ENCODE results near the gene ZEB2. TPM values are rescaled to one million over a fixed set of nuclear protein-coding genes. Genes with fewer than 3 reads are reported as not detected.

The ZEB2 gene
- total RNA-seq, 6 donors from 2014 or later = 104 to 237 (median 148) TPM

DNA sequence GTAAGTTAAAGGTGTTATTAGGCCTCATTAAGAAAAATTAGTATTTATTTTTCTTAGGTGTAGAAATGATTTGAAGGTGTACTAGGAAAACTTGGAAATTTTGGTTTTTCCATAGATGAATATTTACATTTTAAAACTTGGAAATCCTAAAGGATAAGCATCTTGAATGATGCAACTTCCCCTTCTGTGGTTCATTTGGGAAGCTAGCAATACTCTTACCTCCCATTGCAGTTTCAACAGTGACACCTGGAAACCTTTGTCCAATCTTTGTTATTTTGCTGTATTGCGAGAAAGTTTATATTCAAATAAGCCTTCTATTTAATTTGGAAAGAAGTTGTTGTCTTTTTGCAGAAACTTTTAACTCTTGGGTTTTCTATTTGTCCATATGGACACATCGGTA, 68.5 kb downstream of the ZEB2 start:
- TF ChIP-seq EP300 (IDR thresholded peaks at IDR 0.05) (no peak), POLR2AphosphoS5 (IDR thresholded peaks at IDR 0.05) (no peak), POLR2A (IDR thresholded peaks at IDR 0.05) (no peak)
- TF ChIP-seq, protein P1, sequence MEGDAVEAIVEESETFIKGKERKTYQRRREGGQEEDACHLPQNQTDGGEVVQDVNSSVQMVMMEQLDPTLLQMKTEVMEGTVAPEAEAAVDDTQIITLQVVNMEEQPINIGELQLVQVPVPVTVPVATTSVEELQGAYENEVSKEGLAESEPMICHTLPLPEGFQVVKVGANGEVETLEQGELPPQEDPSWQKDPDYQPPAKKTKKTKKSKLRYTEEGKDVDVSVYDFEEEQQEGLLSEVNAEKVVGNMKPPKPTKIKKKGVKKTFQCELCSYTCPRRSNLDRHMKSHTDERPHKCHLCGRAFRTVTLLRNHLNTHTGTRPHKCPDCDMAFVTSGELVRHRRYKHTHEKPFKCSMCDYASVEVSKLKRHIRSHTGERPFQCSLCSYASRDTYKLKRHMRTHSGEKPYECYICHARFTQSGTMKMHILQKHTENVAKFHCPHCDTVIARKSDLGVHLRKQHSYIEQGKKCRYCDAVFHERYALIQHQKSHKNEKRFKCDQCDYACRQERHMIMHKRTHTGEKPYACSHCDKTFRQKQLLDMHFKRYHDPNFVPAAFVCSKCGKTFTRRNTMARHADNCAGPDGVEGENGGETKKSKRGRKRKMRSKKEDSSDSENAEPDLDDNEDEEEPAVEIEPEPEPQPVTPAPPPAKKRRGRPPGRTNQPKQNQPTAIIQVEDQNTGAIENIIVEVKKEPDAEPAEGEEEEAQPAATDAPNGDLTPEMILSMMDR (IDR thresholded peaks at IDR 0.05) = no peak
- DNase-seq (no peak), ATAC-seq (ENCODE audit: low FRiP score in 2 of 2) (no peak)
- Histone ChIP-seq H3K27ac (peak overlapping the region in 3 of 4 donors; percentile 61 to 85 (median 64)), H3K4me1 (peaks cover 25 to 60% (median 45%) of the 10 kb centered on the region in 4 donors), H3K27me3 (no peaks in the 10 kb centered on the region), H3K4me3 (no peak overlapping the region), H3K9me3 (no peaks in the 10 kb centered on the region), H3K36me3 (no peaks in the 10 kb centered on the region)
- 93 to 95% methylated on average over 2 of the region's 2 CpGs for WGBS, 2 donors

DNA sequence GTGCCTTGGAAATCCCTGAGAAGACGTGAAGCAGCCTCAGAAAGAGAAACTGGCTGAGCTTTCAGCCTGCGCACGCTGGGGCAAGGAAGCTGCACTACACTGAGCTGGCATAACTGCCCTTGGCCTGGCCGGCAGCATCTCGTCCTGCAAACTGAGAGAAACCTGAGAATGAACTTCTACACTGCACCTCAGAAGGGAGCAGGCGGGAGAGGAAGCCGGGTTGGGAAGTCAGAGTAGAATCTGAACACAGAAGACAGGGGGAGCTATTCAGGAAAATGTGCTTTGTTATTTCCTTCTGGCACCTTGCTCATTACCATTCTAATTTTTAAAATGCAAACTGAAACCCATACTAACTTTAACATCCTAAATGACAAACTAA, 70.9 kb downstream of the ZEB2 start:
- TF ChIP-seq, protein P1 (IDR thresholded peaks at IDR 0.05) = peak in 4 of 6 experiments; percentile 11 to 32 (median 24)
- TF ChIP-seq POLR2A (IDR thresholded peaks at IDR 0.05) = no peak
- Histone ChIP-seq H3K27ac (peak overlapping the region; percentile 36 to 73 (median 50)), H3K4me3 (peak overlapping the region in 2 of 4 donors; percentile 1 to 3), H3K4me1 (peaks cover 14 to 47% (median 28%) of the 10 kb centered on the region in 4 donors), H3K27me3 (no peaks in the 10 kb centered on the region), H3K36me3 (no peaks in the 10 kb centered on the region), H3K9me3 (no peaks in the 10 kb centered on the region)
- WGBS, 2 donors = 42 to 52% methylated on average over 7 of the region's 7 CpGs
- DNase-seq = peak in 1 of 2 donors; percentile 2
- ATAC-seq (ENCODE audit: low FRiP score in 2 of 2) = peak in 1 of 2 donors; percentile 30

DNA sequence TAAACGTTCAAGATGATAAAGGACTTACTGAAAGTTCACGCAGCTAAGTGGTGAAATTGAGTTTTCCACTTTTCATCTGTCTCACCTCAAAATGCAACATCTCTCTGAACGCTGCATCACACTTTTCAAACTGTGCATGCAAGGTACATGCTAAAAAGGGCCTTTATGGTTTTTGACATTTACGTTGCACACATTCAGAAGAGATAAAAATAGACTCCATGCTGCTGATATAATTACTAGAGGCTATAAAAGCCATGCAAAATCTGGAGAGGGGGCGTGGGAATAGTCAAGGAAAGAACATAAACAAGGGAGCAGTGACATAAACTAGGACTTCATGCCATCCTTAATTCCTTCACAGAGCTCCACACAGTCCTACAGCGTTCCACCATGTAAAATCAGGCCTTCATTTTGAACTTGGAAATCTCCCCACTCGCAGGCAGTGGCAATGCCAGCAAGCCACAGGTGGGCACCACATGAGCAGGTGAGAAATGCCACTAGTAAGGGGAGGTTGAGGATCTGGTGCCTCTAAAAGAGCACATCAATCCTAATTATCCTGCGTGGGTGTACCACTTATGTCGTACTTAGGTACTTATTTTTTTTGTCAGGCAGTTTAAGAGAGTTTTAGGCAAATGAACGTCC, 71.4 kb downstream of the ZEB2 start:
- ATAC-seq (ENCODE audit: low FRiP score in 2 of 2) = no peak
- peak overlapping the region; percentile 36 to 73 (median 50) for H3K27ac ChIP-seq

DNA sequence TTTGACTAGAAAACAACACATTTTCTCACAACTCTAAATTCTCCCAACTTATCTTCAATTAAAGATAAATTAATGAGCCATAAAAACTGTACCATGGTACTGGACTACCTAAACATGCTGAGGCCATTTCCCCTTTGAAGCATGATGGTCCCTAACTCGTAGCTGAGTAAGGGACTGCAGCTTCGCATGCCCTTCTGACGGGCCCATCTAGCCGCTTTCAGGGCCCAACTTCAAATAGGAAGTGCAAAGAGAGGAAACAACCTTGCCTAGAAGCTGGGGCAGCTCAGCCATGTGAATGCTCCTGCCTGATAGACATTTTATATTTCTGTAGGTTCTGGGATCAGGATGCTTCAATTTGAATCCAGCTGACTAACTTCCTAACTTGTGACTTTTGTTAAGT, 72.4 kb downstream of the ZEB2 start:
- Histone ChIP-seq H3K27ac (peak overlapping the region in 3 of 4 donors; percentile 1 to 73 (median 18)), H3K36me3 (no peaks in the 10 kb centered on the region), H3K4me1 (peaks cover 8 to 38% (median 23%) of the 10 kb centered on the region in 4 donors), H3K27me3 (no peaks in the 10 kb centered on the region), H3K9me3 (no peaks in the 10 kb centered on the region), H3K4me3 (no peak overlapping the region)
- 91 to 98% methylated on average over 4 of the region's 4 CpGs for WGBS, 2 donors
- ATAC-seq (ENCODE audit: low FRiP score in 2 of 2) = no peak
- TF ChIP-seq, protein P1 (IDR thresholded peaks at IDR 0.05) = no peak
- TF ChIP-seq POLR2AphosphoS5 (IDR thresholded peaks at IDR 0.05) = peak in 1 of 2 donors; percentile 12
- DNase-seq = no peak

More for the DNA sequence above, 71.4 kb downstream of the ZEB2 start:
- H3K4me3 ChIP-seq = peak overlapping the region in 2 of 4 donors; percentile 1 to 3
- H3K27me3 ChIP-seq = no peaks in the 10 kb centered on the region
- 72 to 76% methylated on average over 10 of the region's 10 CpGs for WGBS, 2 donors
- H3K4me1 ChIP-seq = peaks cover 14 to 47% (median 26%) of the 10 kb centered on the region in 4 donors
- no peaks in the 10 kb centered on the region for H3K9me3 ChIP-seq
- no peak for DNase-seq
- no peak for TF ChIP-seq POLR2A (IDR thresholded peaks at IDR 0.05)
- TF ChIP-seq POLR2AphosphoS5 (IDR thresholded peaks at IDR 0.05) = no peak
- TF ChIP-seq, protein P1 (IDR thresholded peaks at IDR 0.05) = no peak
- TF ChIP-seq EP300 (IDR thresholded peaks at IDR 0.05) = no peak
- H3K36me3 ChIP-seq = no peaks in the 10 kb centered on the region

DNA sequence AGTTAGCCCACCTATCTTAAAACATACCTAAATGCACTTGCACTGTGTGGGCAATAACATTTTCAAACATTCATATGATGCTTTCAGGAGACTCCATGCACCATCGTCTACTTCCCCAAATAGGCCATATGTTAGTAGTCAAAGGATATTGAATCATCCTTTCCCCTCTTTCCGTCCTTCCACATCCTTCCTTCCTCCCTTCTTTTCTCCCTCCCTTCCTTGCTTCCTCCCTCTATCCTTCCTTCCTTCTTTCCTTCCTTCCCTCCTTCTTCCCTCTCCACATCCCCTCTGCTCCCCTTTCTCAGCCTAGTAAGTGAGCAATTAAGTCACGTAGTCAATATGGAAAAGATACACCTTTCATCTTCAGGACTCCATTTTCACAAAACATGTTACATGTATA, 73.8 kb downstream of the ZEB2 start:
- Histone ChIP-seq H3K9me3 (no peaks in the 10 kb centered on the region), H3K36me3 (no peaks in the 10 kb centered on the region), H3K4me3 (no peak overlapping the region), H3K27ac (peak overlapping the region in 2 of 4 donors; percentile 23 to 28), H3K4me1 (peaks cover 8 to 30% (median 20%) of the 10 kb centered on the region in 4 donors), H3K27me3 (no peaks in the 10 kb centered on the region)
- WGBS, 2 donors = 69 to 70% methylated on average over 3 of the region's 3 CpGs
- DNase-seq (no peak), ATAC-seq (ENCODE audit: low FRiP score in 2 of 2) (no peak)
- no peak for TF ChIP-seq POLR2A (IDR thresholded peaks at IDR 0.05)
- TF ChIP-seq EP300 (IDR thresholded peaks at IDR 0.05) = no peak
- TF ChIP-seq, protein P1 (IDR thresholded peaks at IDR 0.05) = no peak
